Gastroesophageal sphincter (tissue), 3 donors: ENCODE data around the gene TSPAN11.

Experiments
- EP300 ChIP-seq: sonication (generic); formaldehyde crosslinking; IDR thresholded peaks from one replicate; pipeline ENCODE4 v1.6.1; 2017; ENCODE audit warnings: antibody characterized with exemption, mild to moderate bottlenecking
- POLR2A ChIP-seq, 2 donors: fragments of 450-650 bp; IDR thresholded peaks; one replicate each; pipeline ENCODE4 v1.6.1; 2017; ENCODE audit warnings: antibody characterized with exemption in 2 of 2, mild to moderate bottlenecking in 2 of 2, moderate library complexity in 1 of 2
- POLR2AphosphoS5 ChIP-seq: sonication (generic); formaldehyde crosslinking; IDR thresholded peaks from one replicate; pipeline ENCODE4 v1.6.1; 2017; ENCODE audit warnings: antibody characterized with exemption
- TF ChIP-seq, protein P1 (sequence below), 4 experiments: fragments of 200-600 bp in 2 of 4; fragments of 450-650 bp in 2 of 4; sonication (generic) in 1 of 4; IDR thresholded peaks; one replicate each; pipeline ENCODE4 v1.5.1; 2017 to 2019; ENCODE audit warnings: antibody characterized with exemption in 4 of 4, mild to moderate bottlenecking in 2 of 4, moderate library complexity in 2 of 4

DNA sequence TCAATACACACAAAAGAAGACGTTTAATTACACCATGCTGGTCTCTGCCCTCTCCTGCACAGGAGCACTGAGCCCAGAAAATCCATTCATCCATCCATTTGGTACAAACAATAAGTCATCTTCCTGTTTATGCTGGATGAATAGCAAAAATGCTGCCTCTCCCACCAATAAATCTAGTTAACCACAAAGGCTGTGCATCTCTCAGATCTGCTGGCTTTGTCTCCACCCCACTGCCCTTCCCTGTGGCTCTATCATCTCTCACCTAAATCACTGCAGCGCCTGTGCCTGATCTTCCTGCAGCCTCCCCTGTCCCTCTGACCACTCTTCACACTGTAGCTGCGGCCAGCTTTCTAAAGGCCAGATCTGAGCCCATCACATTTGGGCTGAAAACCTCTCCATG, 74.2 kb downstream of the TSPAN11 start:
- TF ChIP-seq, protein P1, sequence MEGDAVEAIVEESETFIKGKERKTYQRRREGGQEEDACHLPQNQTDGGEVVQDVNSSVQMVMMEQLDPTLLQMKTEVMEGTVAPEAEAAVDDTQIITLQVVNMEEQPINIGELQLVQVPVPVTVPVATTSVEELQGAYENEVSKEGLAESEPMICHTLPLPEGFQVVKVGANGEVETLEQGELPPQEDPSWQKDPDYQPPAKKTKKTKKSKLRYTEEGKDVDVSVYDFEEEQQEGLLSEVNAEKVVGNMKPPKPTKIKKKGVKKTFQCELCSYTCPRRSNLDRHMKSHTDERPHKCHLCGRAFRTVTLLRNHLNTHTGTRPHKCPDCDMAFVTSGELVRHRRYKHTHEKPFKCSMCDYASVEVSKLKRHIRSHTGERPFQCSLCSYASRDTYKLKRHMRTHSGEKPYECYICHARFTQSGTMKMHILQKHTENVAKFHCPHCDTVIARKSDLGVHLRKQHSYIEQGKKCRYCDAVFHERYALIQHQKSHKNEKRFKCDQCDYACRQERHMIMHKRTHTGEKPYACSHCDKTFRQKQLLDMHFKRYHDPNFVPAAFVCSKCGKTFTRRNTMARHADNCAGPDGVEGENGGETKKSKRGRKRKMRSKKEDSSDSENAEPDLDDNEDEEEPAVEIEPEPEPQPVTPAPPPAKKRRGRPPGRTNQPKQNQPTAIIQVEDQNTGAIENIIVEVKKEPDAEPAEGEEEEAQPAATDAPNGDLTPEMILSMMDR (IDR thresholded peaks at IDR 0.05) = no peak
- TF ChIP-seq POLR2AphosphoS5 (no peak), POLR2A (IDR thresholded peaks at IDR 0.05) (no peak), EP300 (no peak)
